GM21367 (cell line): ENCODE measurements around the gene TBX20.

Experiments
- ATAC-seq: cut with Tn5 transposase; IDR thresholded peaks from one replicate; pipeline ENCODE4 v1.9.1; 2021; ENCODE audit not compliant: unreplicated experiment

The TBX20 gene

GRCh38 chr7:35253710-35254495 lies at the start of gene TBX20:
TSS of gene TBX20 (minus strand) at chr7:35254100. CDS start at chr7:35253620, 480 bp downstream.
- no peak for ATAC-seq

GRCh38 chr7:35289376-35289775 lies 35.5 kb upstream of the TBX20 start:
- ATAC-seq, result no peak

GRCh38 chr7:35286986-35287385 lies 33.1 kb upstream of the TBX20 start:
- ATAC-seq, result no peak

- ATAC-seq, result no peak
Measured at GRCh38 chr7:35286422-35286821, 32.5 kb upstream of the TBX20 start.

GRCh38 chr7:35285799-35286198 lies 31.9 kb upstream of the TBX20 start:
- ATAC-seq, result no peak

- no peak for ATAC-seq
Measured at GRCh38 chr7:35280902-35281301, 27.0 kb upstream of the TBX20 start.

- ATAC-seq, result no peak
Measured at GRCh38 chr7:35277359-35277758, 23.5 kb upstream of the TBX20 start.

- no peak for ATAC-seq
Measured at GRCh38 chr7:35272246-35272645, 18.3 kb upstream of the TBX20 start.

- ATAC-seq, result no peak
Measured at GRCh38 chr7:35268953-35269352, 15.1 kb upstream of the TBX20 start.

GRCh38 chr7:35267411-35267810 lies 13.5 kb upstream of the TBX20 start:
- no peak for ATAC-seq

GRCh38 chr7:35263396-35263795 lies 9.5 kb upstream of the TBX20 start:
- ATAC-seq, result no peak

GRCh38 chr7:35261476-35262285 lies 7.8 kb upstream of the TBX20 start:
- no peak for ATAC-seq

GRCh38 chr7:35261041-35261440 lies 7.1 kb upstream of the TBX20 start:
- ATAC-seq, result no peak

GRCh38 chr7:35260246-35260645 lies 6.3 kb upstream of the TBX20 start:
- ATAC-seq, result no peak

- ATAC-seq, result no peak
Measured at GRCh38 chr7:35259523-35259908, 5.6 kb upstream of the TBX20 start.

GRCh38 chr7:35258868-35259522 lies 5.1 kb upstream of the TBX20 start:
- ATAC-seq, result no peak

GRCh38 chr7:35258125-35258867 lies 4.4 kb upstream of the TBX20 start:
- ATAC-seq, result no peak

GRCh38 chr7:35257251-35258124 lies 3.6 kb upstream of the TBX20 start:
- no peak for ATAC-seq

GRCh38 chr7:35256256-35257175 lies 2.6 kb upstream of the TBX20 start:
- ATAC-seq, result no peak
